Astrocyte of the spinal cord (primary cell): ENCODE results near the gene MCIDAS.

Experiments
- DNase-seq: peaks from one replicate; pipeline ENCODE4 v3.0.0; 2011; ENCODE audit warnings: low read depth, low spot score
- H3K4me3 ChIP-seq: 2 replicates; pipeline ENCODE4 v1.5.1; 2011; ENCODE audit warnings: low read depth, mild to moderate bottlenecking, low read length, moderate library complexity
- in situ Hi-C: cut with HindIII; loops from 2 replicates; pipeline ENCODE4 v1.10.0; 2017; ENCODE audit warnings: low sequenced_read_pairs
- TF ChIP-seq, protein P1 (sequence below): IDR thresholded peaks from 2 replicates; pipeline ENCODE4 v1.5.1; 2012; ENCODE audit warnings: low read depth, mild to moderate bottlenecking, low read length, inconsistent platforms

MCIDAS gene

DNA sequence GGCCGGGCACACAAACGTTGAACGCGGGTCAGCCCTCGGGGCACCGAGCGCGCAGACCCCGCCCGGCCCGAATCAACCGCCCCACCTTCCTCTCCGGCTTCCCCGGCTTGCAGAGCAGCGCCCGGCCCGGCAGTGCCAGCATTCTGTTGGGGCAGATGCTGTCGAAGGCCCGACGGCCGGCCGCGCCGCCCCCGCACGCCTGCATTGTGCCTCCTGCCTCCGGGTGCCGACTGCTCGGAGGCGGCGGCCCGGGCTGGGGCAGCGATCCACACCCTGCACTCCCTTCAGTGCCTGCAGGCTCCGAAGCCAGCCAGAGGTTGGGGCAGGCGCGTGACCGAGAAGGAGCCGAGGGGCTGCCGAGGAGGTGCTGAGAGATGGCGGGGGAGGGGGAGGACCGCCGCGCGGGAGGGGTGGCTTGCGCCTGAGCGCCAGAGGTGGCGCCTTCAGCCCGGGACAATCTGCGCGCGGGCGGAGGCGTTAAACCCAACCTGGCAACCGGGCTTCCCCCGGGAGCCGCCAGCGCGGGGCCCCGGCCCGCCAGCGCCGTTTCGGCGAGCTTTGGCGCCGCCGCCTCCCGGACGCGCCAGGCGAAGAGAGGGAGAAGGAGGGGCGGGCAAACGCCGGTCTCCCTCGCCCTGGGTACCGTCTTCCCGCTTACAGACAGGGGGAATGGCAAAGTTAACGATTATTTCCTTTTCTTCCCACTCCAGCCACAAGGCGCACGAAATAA lies at the start of gene MCIDAS:
Gene MCIDAS, minus strand, starts transcription at position 382 of the 730 bp plus-strand sequence. Its CDS starts 177 bp downstream, at position 205.
- peak within 1 kb of the TSS; percentile 26 for H3K4me3 ChIP-seq
- TF ChIP-seq, protein P1, sequence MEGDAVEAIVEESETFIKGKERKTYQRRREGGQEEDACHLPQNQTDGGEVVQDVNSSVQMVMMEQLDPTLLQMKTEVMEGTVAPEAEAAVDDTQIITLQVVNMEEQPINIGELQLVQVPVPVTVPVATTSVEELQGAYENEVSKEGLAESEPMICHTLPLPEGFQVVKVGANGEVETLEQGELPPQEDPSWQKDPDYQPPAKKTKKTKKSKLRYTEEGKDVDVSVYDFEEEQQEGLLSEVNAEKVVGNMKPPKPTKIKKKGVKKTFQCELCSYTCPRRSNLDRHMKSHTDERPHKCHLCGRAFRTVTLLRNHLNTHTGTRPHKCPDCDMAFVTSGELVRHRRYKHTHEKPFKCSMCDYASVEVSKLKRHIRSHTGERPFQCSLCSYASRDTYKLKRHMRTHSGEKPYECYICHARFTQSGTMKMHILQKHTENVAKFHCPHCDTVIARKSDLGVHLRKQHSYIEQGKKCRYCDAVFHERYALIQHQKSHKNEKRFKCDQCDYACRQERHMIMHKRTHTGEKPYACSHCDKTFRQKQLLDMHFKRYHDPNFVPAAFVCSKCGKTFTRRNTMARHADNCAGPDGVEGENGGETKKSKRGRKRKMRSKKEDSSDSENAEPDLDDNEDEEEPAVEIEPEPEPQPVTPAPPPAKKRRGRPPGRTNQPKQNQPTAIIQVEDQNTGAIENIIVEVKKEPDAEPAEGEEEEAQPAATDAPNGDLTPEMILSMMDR = peak; percentile 15
- in situ Hi-C loops = no loop called here
- no peak for DNase-seq

DNA sequence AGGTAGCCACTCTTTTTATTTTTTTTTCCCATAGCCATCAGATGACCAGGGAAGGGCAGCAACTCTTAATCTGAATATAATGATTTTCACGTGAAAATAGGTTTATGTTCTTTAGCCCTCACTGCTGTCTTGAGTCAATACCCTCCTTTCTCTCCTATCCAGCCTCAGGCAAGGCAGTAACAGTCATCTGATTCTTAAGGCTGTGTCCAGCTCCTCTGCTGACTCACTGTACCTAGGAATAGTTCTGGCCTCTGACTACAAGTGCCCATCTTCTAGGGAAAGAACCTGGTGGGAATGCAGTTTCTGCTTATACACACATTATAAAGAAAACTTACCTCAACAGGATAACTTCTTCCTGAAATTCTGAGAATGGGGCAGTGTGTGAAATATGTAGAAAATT lies 49.7 kb upstream of the MCIDAS start:
- in situ Hi-C loops = no loop called here
- H3K4me3 ChIP-seq = no peak overlapping the region
- TF ChIP-seq, protein P1 = no peak
- DNase-seq = no peak

DNA sequence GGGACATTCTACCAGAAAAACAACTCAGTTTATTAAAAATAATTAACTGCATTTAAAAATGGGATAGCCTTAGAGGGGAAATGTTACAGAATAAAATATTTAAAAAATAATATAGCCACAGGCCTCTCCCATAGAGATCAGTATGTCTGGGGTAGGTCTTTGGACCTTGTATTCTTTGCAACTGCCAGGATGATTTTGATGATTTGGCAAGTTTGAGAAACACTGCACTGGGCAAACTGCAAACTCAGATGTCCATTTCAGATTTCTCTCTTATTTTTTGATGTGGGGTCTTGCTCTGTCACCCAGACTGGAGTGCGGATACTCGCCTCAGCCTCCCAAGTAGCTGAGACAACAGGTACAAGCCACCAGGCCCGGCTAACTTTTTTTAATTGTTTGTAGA lies 31.2 kb upstream of the MCIDAS start:
- no peak overlapping the region for H3K4me3 ChIP-seq
- TF ChIP-seq, protein P1 = no peak
- in situ Hi-C loops = no loop called here
- DNase-seq = no peak

DNA sequence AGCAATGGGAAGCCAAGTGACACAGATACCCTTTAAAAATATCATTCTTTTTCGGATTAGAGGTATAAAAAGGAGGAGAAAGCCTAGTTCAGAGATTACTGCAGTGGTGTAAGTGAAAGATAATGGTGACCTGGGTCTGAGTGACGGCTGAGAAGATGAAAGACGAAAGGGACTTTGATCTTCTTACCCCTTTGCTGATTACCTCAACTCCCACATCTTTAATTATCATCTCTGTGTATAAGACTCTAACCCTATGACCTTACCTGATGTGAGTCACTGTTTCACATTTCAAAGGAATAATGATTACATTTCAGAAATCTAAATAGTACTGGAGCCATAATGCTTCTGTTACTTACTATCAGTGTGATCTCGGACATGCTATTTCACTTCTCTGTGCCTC lies 27.7 kb upstream of the MCIDAS start:
- no peak overlapping the region for H3K4me3 ChIP-seq
- in situ Hi-C loops = no loop called here
- TF ChIP-seq, protein P1 = no peak
- DNase-seq = no peak

DNA sequence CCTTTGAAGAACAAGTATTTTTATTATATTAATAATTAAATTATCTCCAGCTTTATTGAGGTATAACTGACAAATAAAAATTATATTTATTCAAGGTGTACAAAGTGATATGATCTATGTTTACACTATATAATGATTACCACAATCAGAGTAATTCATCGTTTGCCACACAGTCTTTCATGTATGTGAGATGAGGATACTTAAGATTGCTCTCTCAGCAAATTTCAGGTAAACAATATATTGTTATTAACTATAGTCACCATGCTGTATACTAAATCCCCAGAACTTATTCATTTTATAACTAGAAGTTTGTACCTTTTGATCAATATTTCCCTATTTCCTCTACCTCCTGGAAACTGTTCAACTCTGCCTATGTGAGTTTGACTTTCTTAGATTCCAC lies 22.9 kb upstream of the MCIDAS start:
- no peak overlapping the region for H3K4me3 ChIP-seq
- in situ Hi-C loops = no loop called here
- TF ChIP-seq, protein P1 = no peak
- DNase-seq = no peak

DNA sequence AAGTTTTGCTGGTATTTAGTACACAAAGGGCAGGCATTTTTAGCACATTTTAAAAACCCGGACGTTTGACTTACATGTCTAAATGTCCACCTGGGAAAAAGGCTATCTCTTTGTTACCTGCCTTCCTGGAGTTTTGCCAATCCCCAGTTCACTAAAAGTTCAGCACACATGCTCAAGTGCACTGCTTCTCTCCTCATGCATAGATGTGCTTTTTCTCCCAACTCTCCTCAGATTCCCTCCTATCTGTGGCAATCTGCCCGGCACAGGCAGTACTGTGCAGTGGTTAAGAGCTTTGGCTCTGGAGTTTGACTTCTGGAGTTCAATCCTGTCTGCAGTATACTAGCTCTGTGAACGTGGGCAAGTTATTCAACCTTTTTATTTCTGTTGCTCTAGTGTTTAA lies 14.6 kb upstream of the MCIDAS start:
- TF ChIP-seq, protein P1 = no peak
- DNase-seq = no peak
- H3K4me3 ChIP-seq = no peak overlapping the region
- in situ Hi-C loops = no loop called here

DNA sequence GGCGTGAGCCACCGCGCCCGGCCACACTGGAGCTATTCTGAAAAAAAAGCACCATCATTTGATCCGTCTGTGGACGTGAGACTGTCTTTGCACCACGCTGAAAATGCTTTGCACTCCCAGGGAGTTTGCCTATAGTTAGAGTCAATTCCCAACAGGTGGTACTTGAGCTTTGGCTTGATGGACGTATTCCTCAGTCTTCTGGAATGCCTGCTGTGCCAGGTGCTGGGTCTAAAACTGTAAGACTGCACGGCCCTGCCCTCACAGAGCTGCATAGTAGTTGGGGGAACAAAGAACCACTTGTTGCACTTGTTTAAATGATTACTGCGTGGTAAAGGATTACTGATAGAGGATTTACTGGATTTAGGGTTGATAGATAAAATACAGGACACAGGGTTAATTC lies 9.7 kb upstream of the MCIDAS start:
- TF ChIP-seq, protein P1 = no peak
- DNase-seq = no peak
- H3K4me3 ChIP-seq = no peak overlapping the region
- in situ Hi-C loops = no loop called here
